Astrocyte (in vitro differentiated cells and primary cell): ENCODE data around the gene NFU1. TPM values are rescaled to one million over a fixed set of nuclear protein-coding genes. Genes with fewer than 3 reads are reported as not detected.

Experiments used
- DNase-seq: peaks from one replicate; pipeline ENCODE4 v3.0.0-alpha.2; 2010; ENCODE audit warnings: low read depth
- FAIRE-seq: peaks from 2 replicates; lab custom pipeline; 2011; peaks lifted over from hg19 to GRCh38; lab: Jason Lieb, UNC
- H2AFZ ChIP-seq: 2 replicates; pipeline ENCODE4 v1.6.0; 2012; ENCODE audit warnings: low read depth, low read length, inconsistent platforms
- H3K27ac ChIP-seq: 2 replicates; pipeline ENCODE4 v1.5.1; 2011; ENCODE audit warnings: low read depth, low read length, inconsistent platforms
- H3K27me3 ChIP-seq: 2 replicates; pipeline ENCODE4 v1.6.0; 2011; ENCODE audit warnings: low read length, inconsistent platforms; ENCODE audit not compliant: insufficient read depth
- H3K36me3 ChIP-seq: 2 replicates; pipeline ENCODE4 v1.5.1; 2011; ENCODE audit warnings: low read length, inconsistent platforms; ENCODE audit not compliant: insufficient read depth
- H3K4me1 ChIP-seq: 2 replicates; pipeline ENCODE4 v1.5.1; 2011; ENCODE audit warnings: low read length, inconsistent platforms; ENCODE audit not compliant: insufficient read depth
- H3K4me2 ChIP-seq: 2 replicates; pipeline ENCODE4 v1.6.0; 2012; ENCODE audit warnings: low read length, inconsistent platforms
- H3K4me3 ChIP-seq: 2 replicates; pipeline ENCODE4 v1.5.1; 2011; ENCODE audit warnings: low read depth, mild to moderate bottlenecking, low read length, inconsistent platforms; ENCODE audit not compliant: insufficient read depth
- H3K79me2 ChIP-seq: 2 replicates; pipeline ENCODE4 v1.6.0; 2012; ENCODE audit warnings: mild to moderate bottlenecking, low read length, inconsistent platforms; ENCODE audit not compliant: insufficient read depth
- H3K9ac ChIP-seq: 2 replicates; pipeline ENCODE4 v1.6.0; 2012; ENCODE audit warnings: mild to moderate bottlenecking, low read length, inconsistent platforms
- H3K9me3 ChIP-seq: 2 replicates; pipeline ENCODE4 v1.5.1; 2012; ENCODE audit warnings: low read depth, mild to moderate bottlenecking, low read length, inconsistent platforms; ENCODE audit not compliant: insufficient read depth
- H4K20me1 ChIP-seq: 2 replicates; pipeline ENCODE4 v1.6.0; 2012; ENCODE audit warnings: low read length, inconsistent platforms; ENCODE audit not compliant: insufficient read depth
- H3K27ac Mint-ChIP-seq: one replicate; pipeline ENCODE4 v1.8.0; 2021; ENCODE audit warnings: mild to moderate bottlenecking, mixed read lengths; ENCODE audit not compliant: unreplicated experiment
- H3K27me3 Mint-ChIP-seq: one replicate; pipeline ENCODE4 v1.8.0; 2021; ENCODE audit warnings: low read depth, mixed read lengths; ENCODE audit not compliant: unreplicated experiment
- H3K36me3 Mint-ChIP-seq: one replicate; pipeline ENCODE4 v1.8.0; 2021; ENCODE audit warnings: low read depth, mixed read lengths; ENCODE audit not compliant: unreplicated experiment
- H3K4me1 Mint-ChIP-seq: one replicate; pipeline ENCODE4 v1.8.0; 2021; ENCODE audit warnings: low read depth, mixed read lengths; ENCODE audit not compliant: unreplicated experiment
- H3K4me3 Mint-ChIP-seq: one replicate; pipeline ENCODE4 v1.8.0; 2021; ENCODE audit warnings: mild to moderate bottlenecking, moderate library complexity, mixed read lengths; ENCODE audit not compliant: unreplicated experiment
- H3K9me3 Mint-ChIP-seq: one replicate; pipeline ENCODE4 v1.8.0; 2021; ENCODE audit warnings: mild to moderate bottlenecking, mixed read lengths; ENCODE audit not compliant: unreplicated experiment
- CTCF ChIP-seq: IDR thresholded peaks from 2 replicates; pipeline ENCODE4 v1.5.1; 2011; ENCODE audit warnings: low read depth, mild to moderate bottlenecking, inconsistent platforms, low read length, moderate library complexity; ENCODE audit not compliant: insufficient read depth
- EZH2 ChIP-seq: IDR thresholded peaks from 2 replicates; pipeline ENCODE4 v1.6.1; 2012; ENCODE audit warnings: mild to moderate bottlenecking, low read length, inconsistent platforms; ENCODE audit not compliant: insufficient read depth
- total RNA-seq: library from RNA; stranded (reverse); gene quantifications from 2 replicates; pipeline ENCODE4 v1.2.1, GENCODE V29; 2021

The NFU1 gene
- total RNA-seq, 1 donor from 2014 or later, result 46.6 TPM

GRCh38 chr2:69380072-69380917 is 56.9 kb downstream of the NFU1 start:
- no peak for FAIRE-seq
- Histone ChIP-seq H3K27ac (no peak overlapping the region), H3K9ac (no peak overlapping the region), H3K4me2 (no peak overlapping the region), H2AFZ (no peak overlapping the region), H3K27me3 (no peaks in the 10 kb centered on the region), H3K4me1 (peaks cover 3% of the 10 kb centered on the region), H4K20me1 (peaks cover 99% of the 10 kb centered on the region), H3K36me3 (peaks cover 4% of the 10 kb centered on the region), H3K4me3 (no peak overlapping the region), H3K79me2 (peaks cover 99% of the 10 kb centered on the region), H3K9me3 (no peaks in the 10 kb centered on the region)
- no peak for DNase-seq
- Mint-ChIP-seq H3K27me3 (no peaks in the 10 kb centered on the region), H3K9me3 (no peaks in the 10 kb centered on the region), H3K4me3 (peak overlapping the region; percentile 8), H3K4me1 (peaks cover 32% of the 10 kb centered on the region), H3K27ac (peak overlapping the region; percentile 53), H3K36me3 (peaks cover 4% of the 10 kb centered on the region)
- TF ChIP-seq CTCF, result no peak
- no peak for TF ChIP-seq EZH2

- TF ChIP-seq EZH2 (no peak), CTCF (no peak)
- no peak overlapping the region for H3K4me3 Mint-ChIP-seq
- peaks cover 10% of the 10 kb centered on the region for H3K36me3 Mint-ChIP-seq
- H3K9ac ChIP-seq, result no peak overlapping the region
- no peaks in the 10 kb centered on the region for H3K9me3 Mint-ChIP-seq
- H3K79me2 ChIP-seq, result peaks cover 90% of the 10 kb centered on the region
- peak overlapping the region; percentile 73 for H3K27ac Mint-ChIP-seq
- H3K4me1 Mint-ChIP-seq, result peaks cover 13% of the 10 kb centered on the region
- H3K4me1 ChIP-seq, result no peaks in the 10 kb centered on the region
- H4K20me1 ChIP-seq, result peaks cover 93% of the 10 kb centered on the region
- no peak overlapping the region for H3K4me2 ChIP-seq
- H3K27me3 ChIP-seq, result no peaks in the 10 kb centered on the region
- no peaks in the 10 kb centered on the region for H3K27me3 Mint-ChIP-seq
- H3K9me3 ChIP-seq, result no peaks in the 10 kb centered on the region
- DNase-seq (no peak), FAIRE-seq (no peak)
- H3K36me3 ChIP-seq, result peaks cover 9% of the 10 kb centered on the region
- no peak overlapping the region for H3K4me3 ChIP-seq
- H3K27ac ChIP-seq, result no peak overlapping the region
- no peak overlapping the region for H2AFZ ChIP-seq
These were observed 60.8 kb downstream of the NFU1 start for GRCh38 chr2:69376403-69376802.
